Activated CD4-positive, alpha-beta memory T cell treated with anti-CD3 and anti-CD28 coated beads, Interleukin-2, amount 10 ng/mL, durations not matched to agents 7 days and 5 days (primary cell): ENCODE data around the gene ZFAND3. TPM values are rescaled to one million over a fixed set of nuclear protein-coding genes. Genes with fewer than 3 reads are reported as not detected.
A peak's percentile ranks its signal among the peaks of the same experiment; 100 is the strongest.

Experiments used
- CTCF ChIA-PET: fragments of 350-600 bp; sonication (Branson Sonifier 250); formaldehyde crosslinking; loops from one replicate; lab custom pipeline; 2021; ENCODE audit warnings: antibody characterized with exemption, inconsistent platforms; lab: Charles Lee
- POLR2A ChIA-PET: fragments of 350-600 bp; sonication (Branson Sonifier 250); formaldehyde crosslinking; loops from one replicate; lab custom pipeline; 2021; ENCODE audit warnings: antibody characterized with exemption; lab: Charles Lee
- DNase-seq: peaks from one replicate; pipeline ENCODE4 v3.0.0-alpha.2; 2020
- H3K27ac Mint-ChIP-seq: one replicate; pipeline ENCODE4 v1.8.0; 2021; ENCODE audit warnings: mild to moderate bottlenecking, mixed read lengths
- H3K27me3 Mint-ChIP-seq: one replicate; pipeline ENCODE4 v1.8.0; 2021; ENCODE audit warnings: mixed read lengths
- H3K36me3 Mint-ChIP-seq: one replicate; pipeline ENCODE4 v1.8.0; 2021; ENCODE audit warnings: low read depth, mixed read lengths
- H3K4me1 Mint-ChIP-seq: one replicate; pipeline ENCODE4 v1.8.0; 2021; ENCODE audit warnings: mixed read lengths
- H3K4me3 Mint-ChIP-seq: one replicate; pipeline ENCODE4 v1.8.0; 2021; ENCODE audit warnings: mild to moderate bottlenecking, mixed read lengths
- H3K9me3 Mint-ChIP-seq: one replicate; pipeline ENCODE4 v1.8.0; 2021; ENCODE audit warnings: mixed read lengths
- total RNA-seq, 2 experiments: library from RNA; stranded (reverse); gene quantifications; one replicate each; pipeline ENCODE4 v1.2.3, GENCODE V29; 2021

The ZFAND3 gene
- total RNA-seq, 2 experiments from 2014 or later: 35.2 to 38.2 TPM

DNA sequence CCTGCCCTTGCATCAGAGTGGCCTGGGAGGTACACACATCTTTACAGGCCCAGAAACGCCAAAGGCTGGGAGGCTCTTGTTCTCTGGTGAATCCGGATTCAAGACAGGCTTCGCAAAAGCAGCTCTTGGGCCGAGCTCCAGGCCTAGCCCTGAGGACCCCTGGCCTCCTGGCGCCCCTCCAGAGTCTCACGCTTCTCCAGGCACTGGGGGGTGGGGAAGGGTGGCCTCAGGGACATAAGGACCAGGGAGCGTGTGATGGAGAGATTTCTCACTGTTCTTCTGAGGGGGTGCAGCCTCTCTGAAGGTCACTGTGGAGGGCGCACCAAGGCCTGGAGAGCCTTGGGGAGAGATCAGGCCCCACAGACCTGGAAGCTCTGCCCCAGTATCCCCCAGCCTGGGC, 349.2 kb downstream of the ZFAND3 start:
- no peaks in the 10 kb centered on the region for H3K9me3 Mint-ChIP-seq
- H3K4me1 Mint-ChIP-seq: no peaks in the 10 kb centered on the region
- no peaks in the 10 kb centered on the region for H3K36me3 Mint-ChIP-seq
- H3K27me3 Mint-ChIP-seq: no peaks in the 10 kb centered on the region
- no peak overlapping the region for H3K27ac Mint-ChIP-seq
- no peak for DNase-seq
- CTCF ChIA-PET: no interaction called here
- POLR2A ChIA-PET: no interaction called here
- no peak overlapping the region for H3K4me3 Mint-ChIP-seq

DNA sequence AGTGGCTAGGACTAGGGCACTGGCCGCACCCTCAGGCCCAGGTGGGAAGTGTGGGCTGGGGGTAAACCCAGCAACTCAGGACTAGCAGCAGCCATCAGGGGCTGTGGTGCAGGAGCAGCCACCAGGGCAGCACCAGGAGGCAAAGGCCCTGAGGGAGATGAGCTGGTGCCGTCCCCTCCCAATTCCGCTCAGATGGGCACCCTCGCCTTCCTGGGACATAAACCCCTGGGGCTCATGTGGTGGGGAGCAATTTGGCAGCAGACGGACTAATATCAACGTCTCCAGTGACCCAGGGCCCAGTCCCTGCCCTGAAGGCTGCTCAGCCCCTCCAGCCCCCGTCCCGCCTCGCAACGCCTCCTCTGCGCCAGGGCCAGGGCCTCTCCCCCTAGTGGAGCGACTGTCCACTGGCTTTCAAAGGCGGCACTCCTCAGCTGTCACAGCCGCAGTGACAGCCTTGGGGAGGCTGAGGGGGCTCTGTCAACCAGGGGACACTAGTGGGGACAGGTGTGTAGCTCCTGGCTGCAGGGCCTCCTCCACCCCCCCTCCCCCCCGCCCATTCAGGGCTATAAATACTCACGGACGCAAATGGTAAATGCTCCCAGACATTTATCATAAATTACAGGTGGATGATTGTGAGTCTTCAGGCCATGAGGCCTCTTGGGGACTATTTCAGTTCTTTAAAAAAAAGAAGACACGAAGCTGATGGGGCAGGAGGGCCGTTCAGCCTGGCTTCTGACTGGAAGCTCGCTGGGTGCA, 349.9 kb downstream of the ZFAND3 start:
- Mint-ChIP-seq H3K27me3 (no peaks in the 10 kb centered on the region), H3K36me3 (no peaks in the 10 kb centered on the region), H3K9me3 (no peaks in the 10 kb centered on the region), H3K4me1 (no peaks in the 10 kb centered on the region), H3K4me3 (no peak overlapping the region), H3K27ac (peak overlapping the region; percentile 3)
- POLR2A ChIA-PET: no interaction called here
- CTCF ChIA-PET: interaction anchor here (0.6 kb wide), 1 partner anchor 82 kb away, joined by 3 read pairs; no protein-coding TSS in a partner anchor
- DNase-seq: no peak

DNA sequence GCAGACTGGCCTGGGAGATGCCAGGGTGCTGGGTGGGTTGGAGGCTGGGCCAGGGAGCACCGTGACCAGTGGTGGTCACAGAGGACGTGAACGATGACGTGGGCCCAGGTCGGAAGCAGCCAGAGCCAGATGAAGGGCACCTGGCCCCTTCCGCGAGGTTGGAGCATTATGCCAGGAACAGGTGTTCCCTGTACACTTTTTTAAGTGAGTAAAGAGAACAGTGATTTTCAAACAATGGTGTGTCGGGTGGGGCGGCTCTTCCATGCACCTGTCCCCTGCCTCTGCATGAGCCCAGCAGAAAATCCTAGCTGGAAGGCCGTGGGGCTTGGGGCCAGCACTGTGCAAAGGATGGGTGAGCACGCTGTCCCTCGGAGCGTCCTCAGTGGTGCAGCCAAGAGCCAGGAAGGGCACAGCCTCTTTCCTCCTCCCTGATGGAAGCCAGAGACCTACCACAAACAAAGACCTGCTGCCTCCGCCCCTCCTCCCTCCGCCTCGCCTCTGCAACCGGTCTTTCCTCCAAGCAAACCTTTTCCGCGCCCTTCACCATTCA, 350.5 kb downstream of the ZFAND3 start:
- ChIA-PET CTCF (interaction anchor here (0.6 kb wide), 1 partner anchor 81 kb away, joined by 3 read pairs; no protein-coding TSS in a partner anchor), POLR2A (no interaction called here)
- Mint-ChIP-seq H3K4me3 (no peak overlapping the region), H3K27me3 (no peaks in the 10 kb centered on the region), H3K4me1 (no peaks in the 10 kb centered on the region), H3K36me3 (no peaks in the 10 kb centered on the region), H3K27ac (peak overlapping the region; percentile 3), H3K9me3 (no peaks in the 10 kb centered on the region)
- no peak for DNase-seq

DNA sequence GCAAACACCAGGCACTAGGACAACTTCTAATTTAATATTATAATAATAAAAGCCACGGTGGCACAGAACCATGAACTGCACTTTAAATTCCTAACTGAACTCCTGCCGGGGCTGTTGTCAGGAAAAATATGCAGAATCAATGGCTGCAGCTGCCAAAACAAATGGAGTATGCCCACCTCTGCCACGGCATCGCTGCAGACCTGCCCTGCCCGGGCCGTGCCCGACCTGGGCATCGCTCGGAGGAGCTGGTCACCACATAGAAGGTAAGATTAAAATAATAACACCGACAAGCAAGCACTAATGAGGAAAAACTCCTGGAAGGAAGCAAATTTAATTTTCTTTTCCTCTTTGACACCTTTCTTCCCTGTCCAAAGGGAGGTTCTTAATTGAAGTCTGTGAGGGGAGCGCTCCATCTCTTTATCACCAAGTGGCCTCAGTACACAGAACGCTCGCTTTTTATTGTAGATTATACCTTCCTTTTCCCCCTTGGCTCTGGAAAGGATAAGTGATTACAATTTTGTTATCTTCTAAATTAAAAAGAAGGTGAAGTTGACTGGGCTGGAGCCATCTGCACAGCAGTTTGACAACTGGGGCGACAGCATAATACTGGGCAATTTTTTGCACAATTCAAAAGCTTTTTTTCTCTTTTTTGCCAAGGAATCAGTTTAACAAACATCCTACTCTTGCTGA, 351.3 kb downstream of the ZFAND3 start:
- H3K36me3 Mint-ChIP-seq: no peaks in the 10 kb centered on the region
- ChIA-PET POLR2A (no interaction called here), CTCF (no interaction called here)
- no peak overlapping the region for H3K27ac Mint-ChIP-seq
- H3K9me3 Mint-ChIP-seq: no peaks in the 10 kb centered on the region
- no peak overlapping the region for H3K4me3 Mint-ChIP-seq
- H3K4me1 Mint-ChIP-seq: no peaks in the 10 kb centered on the region
- no peaks in the 10 kb centered on the region for H3K27me3 Mint-ChIP-seq
- DNase-seq: no peak

DNA sequence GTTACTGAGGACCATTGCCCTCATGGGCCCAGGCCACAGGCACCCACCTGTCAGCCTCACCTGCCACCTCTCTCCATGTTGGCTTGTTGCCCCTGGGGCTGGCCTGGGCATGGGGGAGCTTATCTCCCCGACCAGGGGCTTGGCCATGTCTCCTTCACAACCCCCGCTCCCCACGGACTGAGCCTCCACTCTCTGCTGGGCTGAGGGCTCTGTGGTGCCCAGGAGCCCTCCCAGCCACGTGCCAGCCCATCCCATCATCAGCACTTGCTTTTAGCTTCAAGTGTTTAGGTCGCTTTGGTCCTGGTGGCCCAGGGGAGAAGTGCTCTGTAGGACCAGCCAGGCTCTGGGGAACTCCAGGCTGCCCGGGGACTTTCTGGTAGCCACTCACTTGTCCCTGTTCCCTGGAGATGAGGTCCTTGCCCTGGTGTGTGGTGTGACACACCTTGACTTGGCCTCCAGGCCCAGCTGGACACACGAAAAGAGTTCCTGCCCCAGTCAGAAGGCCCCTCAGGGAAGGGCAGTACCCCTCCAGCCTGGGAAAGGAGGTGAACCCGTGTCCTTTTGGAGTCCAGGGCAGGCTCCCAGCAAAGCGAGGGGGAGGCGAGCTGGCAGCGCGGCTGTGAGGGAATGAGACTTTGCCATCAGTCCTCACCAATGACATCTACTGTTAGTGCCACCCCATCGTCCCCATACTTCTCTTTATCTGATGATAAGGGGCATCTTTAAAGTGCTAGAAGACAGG, 352.6 kb downstream of the ZFAND3 start:
- POLR2A ChIA-PET: interaction anchor here (1.2 kb wide), 1 partner anchor 9 kb away, joined by 3 read pairs; no protein-coding TSS in a partner anchor
- Mint-ChIP-seq H3K36me3 (no peaks in the 10 kb centered on the region), H3K27ac (no peak overlapping the region), H3K9me3 (no peaks in the 10 kb centered on the region), H3K27me3 (no peaks in the 10 kb centered on the region), H3K4me3 (no peak overlapping the region), H3K4me1 (no peaks in the 10 kb centered on the region)
- no peak for DNase-seq
- CTCF ChIA-PET: no interaction called here

DNA sequence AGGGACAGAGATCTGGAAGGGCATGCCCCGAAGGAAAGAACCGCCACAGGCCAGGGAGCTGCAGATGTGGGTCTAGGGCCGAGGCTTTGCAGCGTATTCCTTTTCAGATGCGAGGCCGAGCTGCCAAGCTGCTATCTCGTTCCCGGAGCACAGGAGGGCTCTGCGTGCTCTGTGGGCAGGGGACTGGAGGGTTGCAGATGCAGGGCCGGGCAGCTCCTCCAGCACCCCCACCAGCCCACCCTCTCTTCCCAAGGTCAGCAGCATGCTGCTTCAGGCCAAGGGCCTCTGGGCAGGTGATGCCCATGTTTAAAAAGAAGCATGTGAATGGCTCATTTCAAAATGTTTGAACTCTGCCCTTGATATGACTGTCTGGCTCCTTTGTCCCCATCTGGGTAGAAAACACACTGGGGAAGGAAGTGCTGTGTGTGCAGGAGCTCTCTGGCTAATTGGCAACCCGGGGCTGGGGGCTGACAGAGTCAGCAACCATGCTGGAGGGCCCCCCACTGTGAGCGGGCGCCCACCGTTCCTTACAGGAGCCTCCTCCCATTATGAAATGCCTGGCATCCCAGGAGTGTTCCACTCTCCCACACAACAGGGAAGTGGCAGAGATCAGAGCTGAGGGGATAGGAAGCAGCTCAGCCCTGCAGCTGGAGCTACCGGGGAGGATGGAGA, 353.3 kb downstream of the ZFAND3 start:
- Mint-ChIP-seq H3K9me3 (no peaks in the 10 kb centered on the region), H3K4me3 (no peak overlapping the region), H3K4me1 (no peaks in the 10 kb centered on the region), H3K36me3 (no peaks in the 10 kb centered on the region), H3K27me3 (no peaks in the 10 kb centered on the region), H3K27ac (no peak overlapping the region)
- DNase-seq: no peak
- ChIA-PET CTCF (no interaction called here), POLR2A (interaction anchor here (1.2 kb wide), 1 partner anchor 9 kb away, joined by 3 read pairs; no protein-coding TSS in a partner anchor)

DNA sequence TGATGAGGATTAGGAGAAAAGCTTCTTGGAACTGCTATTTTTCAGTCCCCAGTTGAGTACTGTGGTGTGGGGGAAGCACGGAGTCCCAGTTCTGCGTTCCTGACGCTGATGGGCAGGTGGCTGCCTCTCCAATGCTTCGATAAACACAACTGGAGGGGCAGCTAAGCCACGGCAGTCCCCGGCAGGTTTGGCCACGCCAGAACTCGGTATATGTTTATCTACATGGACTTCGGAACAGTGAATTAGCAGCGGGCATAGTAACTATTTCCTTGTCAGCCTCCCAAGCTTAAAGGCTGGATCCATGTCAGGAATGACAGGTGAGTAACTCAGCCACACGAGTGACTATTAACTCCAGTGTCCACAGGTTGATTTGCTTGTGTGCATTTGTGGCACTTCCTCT, 354.4 kb downstream of the ZFAND3 start:
- CTCF ChIA-PET: no interaction called here

DNA sequence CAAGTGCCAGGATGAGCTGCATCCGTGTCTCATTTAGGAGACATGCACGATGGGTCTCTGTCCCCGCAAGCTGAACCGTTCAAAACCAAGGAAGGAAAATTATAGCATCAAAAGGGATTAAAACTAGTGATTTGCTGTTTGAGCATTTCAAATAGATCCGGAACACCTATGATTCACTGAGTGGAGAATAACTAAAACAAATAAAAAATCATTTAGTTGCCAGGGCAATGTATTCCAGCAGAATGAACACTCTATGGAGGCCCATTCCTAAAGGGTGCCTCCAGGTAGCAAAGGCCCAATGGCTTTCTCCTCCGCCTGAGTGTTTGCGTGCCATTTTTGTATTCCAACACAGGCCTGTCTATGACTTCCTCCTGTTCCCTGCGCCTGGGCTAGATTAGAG, 354.8 kb downstream of the ZFAND3 start:
- Mint-ChIP-seq H3K4me3 (no peak overlapping the region), H3K27ac (no peak overlapping the region), H3K36me3 (no peaks in the 10 kb centered on the region), H3K27me3 (no peaks in the 10 kb centered on the region), H3K9me3 (no peaks in the 10 kb centered on the region), H3K4me1 (peaks cover 2% of the 10 kb centered on the region)
- DNase-seq: no peak
- POLR2A ChIA-PET: no interaction called here
- CTCF ChIA-PET: no interaction called here

More for the DNA sequence above, 354.4 kb downstream of the ZFAND3 start:
- H3K4me1 Mint-ChIP-seq: peaks cover 2% of the 10 kb centered on the region
- DNase-seq: no peak
- H3K27me3 Mint-ChIP-seq: no peaks in the 10 kb centered on the region
- no peak overlapping the region for H3K4me3 Mint-ChIP-seq
- H3K36me3 Mint-ChIP-seq: no peaks in the 10 kb centered on the region
- H3K9me3 Mint-ChIP-seq: no peaks in the 10 kb centered on the region
- H3K27ac Mint-ChIP-seq: no peak overlapping the region
- POLR2A ChIA-PET: no interaction called here

DNA sequence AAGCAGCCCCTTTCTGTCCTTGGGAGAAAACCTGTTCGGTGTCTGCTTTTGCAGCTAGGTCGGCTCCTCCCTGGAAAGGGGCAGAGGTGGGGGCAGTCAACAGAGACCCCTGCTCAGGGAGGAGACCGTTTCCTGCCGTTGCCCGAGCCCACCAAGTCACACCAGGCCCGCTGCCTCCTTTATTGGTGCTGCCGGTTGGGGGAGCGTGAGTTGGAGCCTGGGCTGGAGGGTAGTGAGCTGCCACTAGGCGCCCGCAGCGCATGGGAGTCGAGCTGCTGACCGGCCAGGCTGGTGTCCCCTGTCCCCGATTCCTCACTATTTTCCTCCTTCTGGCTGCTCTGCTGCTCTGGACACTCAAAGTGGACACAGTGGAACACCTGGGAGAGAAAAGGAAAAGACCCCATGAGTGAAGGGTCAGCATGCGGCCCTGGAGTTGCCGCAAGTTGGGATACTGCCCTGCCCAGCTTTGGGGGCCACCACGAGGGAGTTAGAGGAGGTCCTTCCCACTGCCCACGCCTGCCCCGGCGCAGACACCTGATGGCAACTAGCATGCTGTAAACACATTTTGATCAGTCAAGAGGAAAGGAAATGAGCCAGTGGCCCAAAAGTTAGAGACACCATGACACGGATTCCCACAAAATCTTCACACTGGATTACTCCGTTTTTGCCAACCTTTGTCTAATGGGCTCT, 355.4 kb downstream of the ZFAND3 start:
- no peak for DNase-seq
- H3K4me3 Mint-ChIP-seq: no peak overlapping the region
- H3K4me1 Mint-ChIP-seq: peaks cover 2% of the 10 kb centered on the region
- no peaks in the 10 kb centered on the region for H3K9me3 Mint-ChIP-seq
- no peaks in the 10 kb centered on the region for H3K27me3 Mint-ChIP-seq
- no peaks in the 10 kb centered on the region for H3K36me3 Mint-ChIP-seq
- ChIA-PET POLR2A (no interaction called here), CTCF (no interaction called here)
- H3K27ac Mint-ChIP-seq: no peak overlapping the region

DNA sequence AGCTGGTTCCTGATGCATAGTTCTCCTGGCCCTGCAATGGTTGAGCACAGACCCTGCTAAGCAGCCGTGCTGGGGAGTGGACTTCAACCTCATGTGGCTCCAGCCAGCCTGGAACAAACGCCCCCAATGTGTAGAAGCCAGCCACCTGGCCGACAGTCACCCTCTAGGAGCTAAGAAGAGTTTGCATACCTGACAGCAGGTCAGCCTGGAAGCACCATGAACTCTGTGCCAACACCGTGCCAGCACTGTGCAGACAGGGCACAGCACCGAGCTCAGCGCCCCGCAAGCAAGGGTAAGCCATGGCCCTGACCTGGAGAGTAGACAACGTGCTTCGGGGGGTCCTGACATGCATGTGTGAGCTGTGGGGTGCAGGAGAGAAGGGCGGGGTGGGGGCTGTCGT, 356.3 kb downstream of the ZFAND3 start:
- CTCF ChIA-PET: interaction anchor here (0.6 kb wide), 1 partner anchor 613 kb away, joined by 3 read pairs; no protein-coding TSS in a partner anchor
- Mint-ChIP-seq H3K36me3 (no peaks in the 10 kb centered on the region), H3K9me3 (no peaks in the 10 kb centered on the region), H3K4me3 (no peak overlapping the region), H3K4me1 (peaks cover 2% of the 10 kb centered on the region), H3K27ac (no peak overlapping the region), H3K27me3 (no peaks in the 10 kb centered on the region)
- POLR2A ChIA-PET: no interaction called here
- no peak for DNase-seq

DNA sequence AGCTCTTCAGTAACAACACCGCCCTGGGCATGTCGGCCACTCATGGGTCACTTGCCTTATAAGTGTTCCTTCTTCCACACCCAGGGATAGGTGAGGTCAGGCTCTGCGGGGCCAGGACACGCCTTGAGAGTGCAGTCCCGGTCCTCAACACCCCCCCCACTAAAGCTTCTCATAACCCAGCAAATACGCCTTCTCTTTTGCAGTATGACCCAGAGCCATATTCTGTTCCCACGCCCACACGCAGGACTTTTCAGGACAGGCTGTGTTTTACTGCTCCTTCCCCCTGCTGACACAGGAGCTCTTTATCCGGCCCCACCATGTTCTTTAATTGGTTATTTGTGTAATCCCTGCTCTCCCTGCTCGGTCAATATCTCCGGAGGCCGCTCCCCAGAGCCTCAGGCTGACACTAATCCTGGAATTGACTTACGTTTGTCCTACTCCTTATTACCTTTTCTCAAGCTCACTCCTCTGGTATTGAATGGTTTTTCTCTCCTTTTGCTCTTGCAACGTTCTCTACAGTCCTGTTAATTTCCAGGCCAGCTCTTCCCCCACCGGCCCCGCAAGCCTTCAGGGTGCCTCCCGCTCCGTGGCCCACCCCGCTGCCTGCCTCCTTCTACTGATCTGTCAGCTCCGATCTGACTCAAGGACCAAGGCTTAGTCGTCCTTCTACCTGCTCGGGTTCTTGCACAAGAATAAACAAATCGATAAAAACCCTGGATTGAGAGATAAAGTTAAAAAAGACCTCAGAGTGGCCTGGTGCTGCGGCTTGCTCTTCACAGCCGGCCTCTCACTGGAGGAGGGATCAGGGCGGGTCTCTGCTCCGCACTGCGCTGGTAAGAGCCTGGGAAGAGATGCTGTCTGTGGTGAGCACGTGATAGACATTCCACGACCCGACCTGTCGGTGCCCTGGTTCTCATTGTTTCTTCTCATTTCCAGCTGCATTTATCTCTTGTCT, 357.5 kb downstream of the ZFAND3 start:
- ChIA-PET CTCF (no interaction called here), POLR2A (no interaction called here)
- no peak overlapping the region for H3K27ac Mint-ChIP-seq
- H3K4me1 Mint-ChIP-seq: peaks cover 2% of the 10 kb centered on the region
- H3K9me3 Mint-ChIP-seq: no peaks in the 10 kb centered on the region
- H3K27me3 Mint-ChIP-seq: no peaks in the 10 kb centered on the region
- H3K4me3 Mint-ChIP-seq: no peak overlapping the region
- no peaks in the 10 kb centered on the region for H3K36me3 Mint-ChIP-seq
- DNase-seq: no peak
